HepG2 (cell line): ENCODE results near the gene KRT14. TPM values are rescaled to one million over a fixed set of nuclear protein-coding genes. Genes with fewer than 3 reads are reported as not detected.

ENCODE experiments used
- ATAC-seq: fragments of 200-7000 bp; cut with Tn5 transposase; 3 replicates; pipeline ENCODE4 v1.9.1; 2020; ENCODE audit warnings: mild to moderate bottlenecking, moderate library complexity
- BruUV-seq: library from RNA; stranded (reverse); fragments of 400-500 nt; replicated peaks from 2 replicates; lab custom pipeline; 2021; lab: Mats Ljungman, UMichigan
- CTCF ChIA-PET: fragments of 300-600 bp; formaldehyde crosslinking; extraction: SDS; loops from one replicate; lab custom pipeline; 2021; ENCODE audit warnings: low total read pairs, inconsistent platforms, low intra/inter-chr PET ratio; lab: Yijun Ruan, JAX
- POLR2A ChIA-PET: fragments of 350-600 bp; sonication (Branson Sonifier 250); formaldehyde crosslinking; loops from one replicate; lab custom pipeline; 2020; ENCODE audit warnings: antibody characterized with exemption, inconsistent platforms; lab: Yijun Ruan, JAX
- DNase-seq: peaks from one replicate; pipeline ENCODE4 v3.0.0-alpha.2; 2015; ENCODE audit warnings: low spot score
- FAIRE-seq: peaks from 3 replicates; lab custom pipeline; 2011; peaks lifted over from hg19 to GRCh38; lab: Jason Lieb, UNC
- H2AFZ ChIP-seq: one replicate; pipeline ENCODE4 v1.6.1; 2011; ENCODE audit warnings: low read length, inconsistent platforms
- H3K27ac ChIP-seq: fragments of 300-600 bp; 3 replicates; pipeline ENCODE4 v1.8.0; 2011; ENCODE audit warnings: mixed run types, mild to moderate bottlenecking, mixed read lengths, low read length, inconsistent platforms; ENCODE audit not compliant: insufficient read depth; ENCODE audit errors: extremely low read length
- H3K27me3 ChIP-seq, 2 experiments: fragments of 200-600 bp in 1 of 2; 2 replicates in 1 of 2; 3 replicates in 1 of 2; pipeline versions ENCODE4 v1.6.0 to v1.8.0; 2011; ENCODE audit warnings: low read length in 2 of 2, mild to moderate bottlenecking in 2 of 2, moderate library complexity in 2 of 2, inconsistent platforms in 1 of 2; ENCODE audit not compliant: insufficient read depth in 2 of 2, control insufficient read depth in 1 of 2
- H3K36me3 ChIP-seq, 2 experiments: fragments of 200-600 bp in 1 of 2; replicated peaks in 1 of 2; 2 replicates in 1 of 2; 3 replicates in 1 of 2; pipeline versions ENCODE4 v1.5.1 to v1.8.0; 2011; ENCODE audit warnings: low read length in 2 of 2, inconsistent platforms in 1 of 2; ENCODE audit not compliant: insufficient read depth in 2 of 2, control insufficient read depth in 1 of 2
- H3K4me1 ChIP-seq: 2 replicates; pipeline ENCODE4 v1.5.1; 2012; ENCODE audit warnings: low read length, inconsistent platforms; ENCODE audit not compliant: insufficient read depth
- H3K4me2 ChIP-seq: 2 replicates; pipeline ENCODE4 v1.6.0; 2011; ENCODE audit warnings: low read depth, low read length, inconsistent platforms
- H3K4me3 ChIP-seq, 3 experiments: fragments of 200-600 bp in 1 of 3; sonication (generic), shearing (Covaris generic) in 1 of 3; replicated peaks in 1 of 3; 2 replicates each; pipeline ENCODE4 v1.5.1; 2011 to 2016; ENCODE audit warnings: low read length in 3 of 3, inconsistent platforms in 2 of 3, low read depth in 2 of 3, mild to moderate bottlenecking in 2 of 3, control low read depth in 1 of 3, mixed read lengths in 1 of 3; ENCODE audit not compliant: insufficient read depth in 1 of 3
- H3K79me2 ChIP-seq: one replicate; pipeline ENCODE4 v1.6.1; 2011; ENCODE audit warnings: low read length, inconsistent platforms; ENCODE audit not compliant: insufficient read depth
- H3K9ac ChIP-seq: 2 replicates; pipeline ENCODE4 v1.6.0; 2011; ENCODE audit warnings: mild to moderate bottlenecking, low read depth, low read length, inconsistent platforms; ENCODE audit not compliant: insufficient read depth
- H3K9me3 ChIP-seq: 2 replicates; pipeline ENCODE4 v1.5.1; 2012; ENCODE audit warnings: mild to moderate bottlenecking, low read length
- H4K20me1 ChIP-seq: 2 replicates; pipeline ENCODE4 v1.6.0; 2011; ENCODE audit warnings: inconsistent platforms, mild to moderate bottlenecking, low read length, moderate library complexity; ENCODE audit not compliant: insufficient read depth
- NFKBIZ ChIP-seq: IDR thresholded peaks from 2 replicates; pipeline ENCODE4 v1.6.1; 2018; ENCODE audit warnings: missing genetic modification reagents, missing compliant biosample characterization
- WIZ ChIP-seq: sonication (generic); formaldehyde crosslinking; IDR thresholded peaks from 2 replicates; pipeline ENCODE4 v1.5.1; 2020; ENCODE audit warnings: mild to moderate bottlenecking, missing genetic modification reagents
- ZKSCAN8 ChIP-seq: IDR thresholded peaks from 2 replicates; pipeline ENCODE4 v1.6.1; 2016; ENCODE audit warnings: borderline replicate concordance, missing genetic modification reagents, missing compliant biosample characterization
- ZNF24 ChIP-seq: fragments of 450-650 bp; IDR thresholded peaks from 2 replicates; pipeline ENCODE4 v1.6.1; 2017; ENCODE audit warnings: antibody characterized with exemption, mild to moderate bottlenecking
- ZNF251 ChIP-seq: sonication (generic); formaldehyde crosslinking; IDR thresholded peaks from 2 replicates; pipeline ENCODE4 v1.9.0; 2021; ENCODE audit warnings: mild to moderate bottlenecking, missing genetic modification reagents
- WGBS: methylation state at CpG from one replicate; pipeline ENCODE4 v1.1.6; 2017; ENCODE audit warnings: low lambda C conversion rate; 5-methylcytosine and 5-hydroxymethylcytosine counted together
- in situ Hi-C: cut with HindIII; loops from 2 replicates; pipeline ENCODE4 v1.10.0; 2017; ENCODE audit warnings: low pct_unique_long_range_greater_than_20kb; ENCODE audit not compliant: extremely low pct_ligation_motif_present
- intact Hi-C: fragments of 100-400 bp; cut with micrococcal nuclease; formaldehyde crosslinking; loops from one replicate; pipeline ENCODE4 v1.10.0; 2022; ENCODE audit not compliant: unreplicated experiment
- polyA plus RNA-seq, 8 experiments: library from polyadenylated mRNA; depleted of rRNA in 3 of 8; stranded (reverse) in 7 of 8; unstranded in 1 of 8; fragments of >200 nt; fragmentation: Illumina TruSeq in 4 of 8; extraction: Trizol in 4 of 8; gene quantifications; 2 replicates each; pipeline versions ENCODE4 v1.2.1 to v1.2.3, GENCODE V29; 2011 to 2016; ENCODE audit warnings: low read depth in 4 of 8, missing spikeins in 1 of 8, mixed read lengths in 1 of 8; ENCODE audit not compliant: insufficient read depth in 1 of 8
- total RNA-seq, 5 experiments: library from RNA; depleted of rRNA; stranded (reverse); fragments of >200 nt; fragmentation: Illumina TruSeq; extraction: Trizol; gene quantifications; 2 replicates each; pipeline ENCODE4 v1.2.3, GENCODE V29; 2016; ENCODE audit warnings: low read depth in 1 of 5
- TF ChIP-seq, protein P1 (sequence below): sonication (generic); formaldehyde crosslinking; IDR thresholded peaks from 2 replicates; pipeline ENCODE4 v1.4.0; 2020; ENCODE audit warnings: mild to moderate bottlenecking, missing genetic modification reagents

KRT14 gene
- total and polyA plus RNA-seq, 2 of the 13 experiments (the other 11 are each of a cell fraction or from before 2014, with no cell fraction given) = 0.09 TPM; not detected in 1

DNA sequence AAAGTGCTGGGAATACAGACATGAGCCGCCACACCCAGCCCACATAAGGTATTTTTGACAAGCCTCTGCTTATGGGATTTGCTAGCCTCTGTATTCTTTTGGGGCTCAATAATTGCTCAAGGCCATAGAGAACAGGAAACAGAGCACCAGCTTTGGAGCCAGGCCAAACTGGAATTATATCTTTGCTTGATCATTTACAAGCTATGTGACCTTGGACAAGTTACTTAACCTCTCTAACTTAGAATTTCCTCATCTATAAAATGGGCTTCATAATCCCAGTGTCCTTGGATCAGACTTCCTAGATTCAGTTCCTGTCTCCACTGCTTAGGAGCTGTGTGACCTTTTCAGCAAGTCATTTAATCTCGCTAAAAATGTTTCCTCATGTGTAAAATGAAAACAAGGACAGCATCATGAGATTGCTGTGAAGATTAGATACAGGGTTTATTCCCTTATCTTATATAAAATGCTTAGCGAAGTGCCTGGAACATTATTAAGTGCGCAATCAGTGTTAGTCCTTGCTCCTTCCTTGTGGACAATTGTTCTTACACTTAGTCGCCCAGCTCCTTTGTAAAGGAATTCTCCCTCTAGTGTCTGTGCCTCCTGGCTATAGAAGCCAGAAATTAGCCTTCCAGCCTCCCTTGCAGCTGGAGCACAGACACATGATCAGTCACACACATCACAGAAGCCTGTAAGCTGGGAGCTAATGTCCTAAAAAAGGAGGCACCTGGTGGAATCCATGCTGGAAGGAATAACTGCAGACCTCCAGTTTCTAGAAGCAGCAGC, 31.4 kb downstream of the KRT14 start:
- H3K27me3 ChIP-seq = peaks cover 4 to 39% of the 10 kb centered on the region in 2 experiments; a peak in 4 of 5 replicates
- no peak overlapping the region for H2AFZ ChIP-seq
- 40% methylated on average over 5 of the region's 5 CpGs for WGBS
- FAIRE-seq (no peak), DNase-seq (no peak), ATAC-seq (no peak)
- intact Hi-C loops (no loop called here), in situ Hi-C loops (no loop called here)
- no TSS peak for BruUV-seq
- no peaks in the 10 kb centered on the region for H4K20me1 ChIP-seq
- TF ChIP-seq WIZ (CRISPR knock-in tag) (no peak), ZKSCAN8 (CRISPR knock-in tag) (peak; percentile 84)
- H3K79me2 ChIP-seq = no peaks in the 10 kb centered on the region
- H3K9ac ChIP-seq = no peak overlapping the region
- ChIA-PET CTCF (no interaction called here), POLR2A (no interaction called here)
- no peaks in the 10 kb centered on the region for H3K9me3 ChIP-seq
- H3K4me3 ChIP-seq = no peak overlapping the region
- H3K4me1 ChIP-seq = peaks cover 6% of the 10 kb centered on the region
- no peak overlapping the region for H3K27ac ChIP-seq
- no peak overlapping the region for H3K4me2 ChIP-seq
- no peaks in the 10 kb centered on the region for H3K36me3 ChIP-seq

DNA sequence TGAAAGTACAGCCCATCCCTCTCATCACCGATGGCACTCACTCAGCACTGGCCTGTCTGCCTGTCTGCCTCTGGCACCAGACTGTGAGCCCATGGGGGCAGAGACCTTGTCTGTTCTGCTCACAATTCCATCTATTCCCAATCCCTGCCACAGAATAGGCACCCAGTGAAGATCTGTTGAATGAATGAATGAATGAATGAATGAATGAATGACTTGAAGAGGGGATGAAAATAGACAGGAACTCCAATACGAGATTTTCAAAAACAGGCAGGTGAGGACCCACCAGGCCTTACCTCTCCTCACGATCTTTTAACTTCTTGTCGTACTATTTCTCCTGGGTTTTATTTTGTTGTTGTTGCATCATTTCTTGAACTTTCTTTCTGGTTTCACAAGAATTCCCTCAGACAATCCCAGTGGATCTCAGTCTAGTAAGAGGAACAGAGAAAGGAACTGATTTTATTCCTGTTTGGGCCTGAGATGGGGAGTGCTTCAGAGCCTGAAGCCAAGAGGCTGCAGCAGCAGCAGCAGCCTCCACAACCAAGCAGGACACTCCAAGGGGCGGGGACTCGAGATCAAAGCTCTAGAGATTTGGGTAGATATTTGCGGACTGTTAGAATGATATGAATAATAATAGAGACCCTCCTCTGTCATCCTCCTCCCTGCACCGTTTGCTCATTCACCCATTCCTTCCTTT, 32.6 kb downstream of the KRT14 start:
- Histone ChIP-seq H3K9me3 (no peaks in the 10 kb centered on the region), H3K4me2 (no peak overlapping the region), H2AFZ (no peak overlapping the region), H3K27ac (no peak overlapping the region), H3K4me1 (peaks cover 18% of the 10 kb centered on the region), H3K9ac (no peak overlapping the region), H3K79me2 (no peaks in the 10 kb centered on the region), H4K20me1 (no peaks in the 10 kb centered on the region), H3K36me3 (no peaks in the 10 kb centered on the region), H3K27me3 (peaks cover 4 to 37% of the 10 kb centered on the region in 2 experiments; a peak in 4 of 5 replicates), H3K4me3 (no peak overlapping the region)
- TF ChIP-seq ZNF251 (no peak), ZNF24 (peak; percentile 74; the same call in 1 of the 2 replicates), NFKBIZ (CRISPR knock-in tag) (no peak)
- TF ChIP-seq, protein P1, sequence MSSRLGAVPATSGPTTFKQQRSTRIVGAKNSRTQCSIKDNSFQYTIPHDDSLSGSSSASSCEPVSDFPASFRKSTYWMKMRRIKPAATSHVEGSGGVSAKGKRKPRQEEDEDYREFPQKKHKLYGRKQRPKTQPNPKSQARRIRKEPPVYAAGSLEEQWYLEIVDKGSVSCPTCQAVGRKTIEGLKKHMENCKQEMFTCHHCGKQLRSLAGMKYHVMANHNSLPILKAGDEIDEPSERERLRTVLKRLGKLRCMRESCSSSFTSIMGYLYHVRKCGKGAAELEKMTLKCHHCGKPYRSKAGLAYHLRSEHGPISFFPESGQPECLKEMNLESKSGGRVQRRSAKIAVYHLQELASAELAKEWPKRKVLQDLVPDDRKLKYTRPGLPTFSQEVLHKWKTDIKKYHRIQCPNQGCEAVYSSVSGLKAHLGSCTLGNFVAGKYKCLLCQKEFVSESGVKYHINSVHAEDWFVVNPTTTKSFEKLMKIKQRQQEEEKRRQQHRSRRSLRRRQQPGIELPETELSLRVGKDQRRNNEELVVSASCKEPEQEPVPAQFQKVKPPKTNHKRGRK = no peak
- intact Hi-C loops (no loop called here), in situ Hi-C loops (no loop called here)
- WGBS = 20% methylated on average over 8 of the region's 8 CpGs
- DNase-seq = no peak
- CTCF ChIA-PET = no interaction called here
- ATAC-seq = no peak
- POLR2A ChIA-PET = no interaction called here
- no TSS peak for BruUV-seq
- no peak for FAIRE-seq
